ENCODE results near the gene DNAJB1. TPM values are rescaled to one million over a fixed set of nuclear protein-coding genes. Genes with fewer than 3 reads are reported as not detected.

Gene DNAJB1
- total and polyA plus RNA-seq, 2 of the 13 experiments (the other 11 are each of a cell fraction or from before 2014, with no cell fraction given), result 87.5 to 97.3 TPM

DNA sequence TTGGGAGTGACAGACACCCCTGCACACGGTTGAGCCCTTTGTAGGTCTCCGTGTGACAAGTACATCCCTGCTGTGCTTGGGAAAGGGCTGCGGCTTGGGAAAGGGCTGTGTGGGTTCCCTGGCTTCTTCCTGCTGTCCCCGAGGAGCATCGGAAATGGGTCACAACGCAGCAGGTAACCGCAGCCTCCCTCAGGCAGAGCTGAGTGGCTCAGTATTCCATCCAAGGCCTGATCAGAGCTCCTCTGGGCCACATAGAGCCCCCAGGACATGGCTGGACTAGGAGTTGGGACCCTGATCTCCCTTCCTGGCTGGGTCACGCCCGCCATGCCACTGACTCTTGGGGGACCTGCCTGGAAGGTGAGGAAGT lies 27.5 kb upstream of the DNAJB1 start:
- peaks cover 8% of the 10 kb centered on the region for H3K4me1 ChIP-seq (ENCODE audit: insufficient read depth, low read length)
- no TSS peak for BruUV-seq (replicated peaks)
- no peak overlapping the region for H3K4me3 ChIP-seq (replicated peaks in 1 of 3; ENCODE audit: insufficient read depth in 1 of 3, low read depth in 2 of 3, low read length in 3 of 3)
- H2AFZ ChIP-seq (ENCODE audit: low read length), result no peak overlapping the region
- TF ChIP-seq SAFB2 (CRISPR knock-in tag; IDR thresholded peaks at IDR 0.05; ENCODE audit: borderline replicate concordance, low read depth) (no peak), HES4 (CRISPR knock-in tag; IDR thresholded peaks at IDR 0.05; ENCODE audit: borderline replicate concordance) (no peak), KDM1A (CRISPR knock-in tag; IDR thresholded peaks at IDR 0.05) (no peak), KLF16 (CRISPR knock-in tag; IDR thresholded peaks at IDR 0.05) (no peak), DR1 (CRISPR knock-in tag; IDR thresholded peaks at IDR 0.05) (no peak), DNMT3B (CRISPR knock-in tag; conservative IDR thresholded peaks at IDR 0.05) (no peak), ZNF672 (CRISPR knock-in tag; IDR thresholded peaks at IDR 0.05) (no peak), SRSF4 (IDR thresholded peaks at IDR 0.05; ENCODE audit: low read depth, low read length, poor library complexity, severe bottlenecking) (no peak), ZBTB20 (CRISPR knock-in tag; IDR thresholded peaks at IDR 0.05; ENCODE audit: borderline replicate concordance, low read depth) (no peak), RXRB (CRISPR knock-in tag; IDR thresholded peaks at IDR 0.05; ENCODE audit: borderline replicate concordance) (no peak), RARG (CRISPR knock-in tag; IDR thresholded peaks at IDR 0.05; ENCODE audit: low read depth) (no peak), RORA (CRISPR knock-in tag; IDR thresholded peaks at IDR 0.05) (no peak), KLF15 (CRISPR knock-in tag; IDR thresholded peaks at IDR 0.05; ENCODE audit: borderline replicate concordance) (no peak), PCBP1 (IDR thresholded peaks at IDR 0.05; ENCODE audit: borderline replicate concordance, low read depth, low read length) (no peak)
- TF ChIP-seq, protein P1, sequence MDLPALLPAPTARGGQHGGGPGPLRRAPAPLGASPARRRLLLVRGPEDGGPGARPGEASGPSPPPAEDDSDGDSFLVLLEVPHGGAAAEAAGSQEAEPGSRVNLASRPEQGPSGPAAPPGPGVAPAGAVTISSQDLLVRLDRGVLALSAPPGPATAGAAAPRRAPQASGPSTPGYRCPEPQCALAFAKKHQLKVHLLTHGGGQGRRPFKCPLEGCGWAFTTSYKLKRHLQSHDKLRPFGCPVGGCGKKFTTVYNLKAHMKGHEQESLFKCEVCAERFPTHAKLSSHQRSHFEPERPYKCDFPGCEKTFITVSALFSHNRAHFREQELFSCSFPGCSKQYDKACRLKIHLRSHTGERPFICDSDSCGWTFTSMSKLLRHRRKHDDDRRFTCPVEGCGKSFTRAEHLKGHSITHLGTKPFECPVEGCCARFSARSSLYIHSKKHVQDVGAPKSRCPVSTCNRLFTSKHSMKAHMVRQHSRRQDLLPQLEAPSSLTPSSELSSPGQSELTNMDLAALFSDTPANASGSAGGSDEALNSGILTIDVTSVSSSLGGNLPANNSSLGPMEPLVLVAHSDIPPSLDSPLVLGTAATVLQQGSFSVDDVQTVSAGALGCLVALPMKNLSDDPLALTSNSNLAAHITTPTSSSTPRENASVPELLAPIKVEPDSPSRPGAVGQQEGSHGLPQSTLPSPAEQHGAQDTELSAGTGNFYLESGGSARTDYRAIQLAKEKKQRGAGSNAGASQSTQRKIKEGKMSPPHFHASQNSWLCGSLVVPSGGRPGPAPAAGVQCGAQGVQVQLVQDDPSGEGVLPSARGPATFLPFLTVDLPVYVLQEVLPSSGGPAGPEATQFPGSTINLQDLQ (CRISPR knock-in tag; IDR thresholded peaks at IDR 0.05), result no peak
- TF ChIP-seq, protein P2, sequence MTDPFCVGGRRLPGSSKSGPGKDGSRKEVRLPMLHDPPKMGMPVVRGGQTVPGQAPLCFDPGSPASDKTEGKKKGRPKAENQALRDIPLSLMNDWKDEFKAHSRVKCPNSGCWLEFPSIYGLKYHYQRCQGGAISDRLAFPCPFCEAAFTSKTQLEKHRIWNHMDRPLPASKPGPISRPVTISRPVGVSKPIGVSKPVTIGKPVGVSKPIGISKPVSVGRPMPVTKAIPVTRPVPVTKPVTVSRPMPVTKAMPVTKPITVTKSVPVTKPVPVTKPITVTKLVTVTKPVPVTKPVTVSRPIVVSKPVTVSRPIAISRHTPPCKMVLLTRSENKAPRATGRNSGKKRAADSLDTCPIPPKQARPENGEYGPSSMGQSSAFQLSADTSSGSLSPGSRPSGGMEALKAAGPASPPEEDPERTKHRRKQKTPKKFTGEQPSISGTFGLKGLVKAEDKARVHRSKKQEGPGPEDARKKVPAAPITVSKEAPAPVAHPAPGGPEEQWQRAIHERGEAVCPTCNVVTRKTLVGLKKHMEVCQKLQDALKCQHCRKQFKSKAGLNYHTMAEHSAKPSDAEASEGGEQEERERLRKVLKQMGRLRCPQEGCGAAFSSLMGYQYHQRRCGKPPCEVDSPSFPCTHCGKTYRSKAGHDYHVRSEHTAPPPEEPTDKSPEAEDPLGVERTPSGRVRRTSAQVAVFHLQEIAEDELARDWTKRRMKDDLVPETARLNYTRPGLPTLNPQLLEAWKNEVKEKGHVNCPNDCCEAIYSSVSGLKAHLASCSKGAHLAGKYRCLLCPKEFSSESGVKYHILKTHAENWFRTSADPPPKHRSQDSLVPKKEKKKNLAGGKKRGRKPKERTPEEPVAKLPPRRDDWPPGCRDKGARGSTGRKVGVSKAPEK (CRISPR knock-in tag; IDR thresholded peaks at IDR 0.05; ENCODE audit: borderline replicate concordance), result no peak
- TF ChIP-seq, protein P3, sequence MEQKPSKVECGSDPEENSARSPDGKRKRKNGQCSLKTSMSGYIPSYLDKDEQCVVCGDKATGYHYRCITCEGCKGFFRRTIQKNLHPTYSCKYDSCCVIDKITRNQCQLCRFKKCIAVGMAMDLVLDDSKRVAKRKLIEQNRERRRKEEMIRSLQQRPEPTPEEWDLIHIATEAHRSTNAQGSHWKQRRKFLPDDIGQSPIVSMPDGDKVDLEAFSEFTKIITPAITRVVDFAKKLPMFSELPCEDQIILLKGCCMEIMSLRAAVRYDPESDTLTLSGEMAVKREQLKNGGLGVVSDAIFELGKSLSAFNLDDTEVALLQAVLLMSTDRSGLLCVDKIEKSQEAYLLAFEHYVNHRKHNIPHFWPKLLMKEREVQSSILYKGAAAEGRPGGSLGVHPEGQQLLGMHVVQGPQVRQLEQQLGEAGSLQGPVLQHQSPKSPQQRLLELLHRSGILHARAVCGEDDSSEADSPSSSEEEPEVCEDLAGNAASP (CRISPR knock-in tag; IDR thresholded peaks at IDR 0.05; ENCODE audit: borderline replicate concordance), result no peak
- POLR2A ChIA-PET, result no interaction called here
- in situ Hi-C loops (cut with HindIII; ENCODE audit: extremely low pct_ligation_motif_present, low pct_unique_long_range_greater_than_20kb) (loop anchor here (5.0 kb wide), 1 partner anchor 43 kb away; no protein-coding TSS in a partner anchor), intact Hi-C loops (cut with micrococcal nuclease; ENCODE audit: unreplicated experiment) (no loop called here)
- H4K20me1 ChIP-seq (ENCODE audit: insufficient read depth, low read length), result 0 out of 2 replicates have a peak, but pooled peaks cover 5% of the 10 kb centered on the region
- no peak for ATAC-seq
- peaks cover 2 to 14% of the 10 kb centered on the region in 2 experiments; a peak in 2 of 5 replicates for H3K36me3 ChIP-seq (replicated peaks in 1 of 2; ENCODE audit: control insufficient read depth in 1 of 2, insufficient read depth in 2 of 2, low read length in 2 of 2)
- CTCF ChIA-PET (ENCODE audit: low intra/inter-chr PET ratio, low total read pairs), result no interaction called here
- no peak overlapping the region for H3K9ac ChIP-seq (ENCODE audit: insufficient read depth, low read depth, low read length)
- FAIRE-seq, result no peak
- H3K79me2 ChIP-seq (ENCODE audit: insufficient read depth, low read length), result peaks cover 31% of the 10 kb centered on the region
- H3K27ac ChIP-seq (ENCODE audit: extremely low read length, insufficient read depth, low read length), result no peak overlapping the region
- H3K4me2 ChIP-seq (ENCODE audit: low read depth, low read length), result no peak overlapping the region
- H3K27me3 ChIP-seq (ENCODE audit: control insufficient read depth in 1 of 2, insufficient read depth in 2 of 2, low read length in 2 of 2), result no peaks in the 10 kb centered on the region
- no peak for DNase-seq (ENCODE audit: low spot score)
- 100% methylated on average over 7 of the region's 9 CpGs for WGBS (ENCODE audit: low lambda C conversion rate)
- no peaks in the 10 kb centered on the region for H3K9me3 ChIP-seq (ENCODE audit: low read length)
